ENCODE results near the gene OR2M7. TPM values are rescaled to one million over a fixed set of nuclear protein-coding genes. Genes with fewer than 3 reads are reported as not detected.
"Not testable (repeated sequence)": the region's sequence is repeated elsewhere in the genome, so short reads cannot be mapped to it uniquely, and the experiment has no call there.

Gene OR2M7
- total RNA-seq, 1 experiment from 2014 or later, result not detected

DNA sequence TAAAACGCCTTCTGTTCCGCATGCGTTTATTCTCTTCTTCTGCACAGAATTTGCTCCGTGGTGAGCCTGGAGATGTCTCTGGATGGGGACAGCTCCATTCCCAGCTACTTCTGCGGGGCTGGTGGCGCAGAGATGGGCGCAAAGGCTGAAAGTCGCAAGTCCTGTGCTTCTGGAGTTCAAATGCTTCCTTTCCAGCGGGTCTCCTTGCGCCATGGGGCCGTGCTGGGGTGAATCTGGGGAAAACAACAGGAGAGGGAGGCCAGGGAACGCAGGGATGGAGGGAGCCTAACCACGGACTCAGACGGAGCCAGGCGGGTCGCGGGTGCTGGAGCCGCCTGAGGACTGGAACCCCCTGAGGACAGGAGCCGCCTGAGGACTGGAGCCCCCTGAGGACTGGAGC lies 18.3 kb downstream of the OR2M7 start:
- no peaks in the 10 kb centered on the region for H3K9me3 ChIP-seq (ENCODE audit: control insufficient read depth, insufficient read depth, low read depth, low read length)
- in situ Hi-C loops (cut with HindIII; ENCODE audit: low pct_unique_long_range_greater_than_20kb, low sequenced_read_pairs), result no loop called here
- no peak overlapping the region for H3K27ac ChIP-seq (ENCODE audit: low read length)
- no peaks in the 10 kb centered on the region for H3K4me1 ChIP-seq (ENCODE audit: control insufficient read depth, insufficient read depth, low read length)
- DNase-seq (ENCODE audit: low read depth, low spot score) (no peak), ATAC-seq (no peak)
- TF ChIP-seq SIN3A (IDR thresholded peaks at IDR 0.05; ENCODE audit: borderline replicate concordance, insufficient read depth, low read depth, low read length) (no peak), TCF7L2 (IDR thresholded peaks at IDR 0.05; ENCODE audit: low read depth, low read length) (no peak), POLR2AphosphoS5 (IDR thresholded peaks at IDR 0.05; ENCODE audit: low read depth, low read length) (no peak)
- TF ChIP-seq, protein P1, sequence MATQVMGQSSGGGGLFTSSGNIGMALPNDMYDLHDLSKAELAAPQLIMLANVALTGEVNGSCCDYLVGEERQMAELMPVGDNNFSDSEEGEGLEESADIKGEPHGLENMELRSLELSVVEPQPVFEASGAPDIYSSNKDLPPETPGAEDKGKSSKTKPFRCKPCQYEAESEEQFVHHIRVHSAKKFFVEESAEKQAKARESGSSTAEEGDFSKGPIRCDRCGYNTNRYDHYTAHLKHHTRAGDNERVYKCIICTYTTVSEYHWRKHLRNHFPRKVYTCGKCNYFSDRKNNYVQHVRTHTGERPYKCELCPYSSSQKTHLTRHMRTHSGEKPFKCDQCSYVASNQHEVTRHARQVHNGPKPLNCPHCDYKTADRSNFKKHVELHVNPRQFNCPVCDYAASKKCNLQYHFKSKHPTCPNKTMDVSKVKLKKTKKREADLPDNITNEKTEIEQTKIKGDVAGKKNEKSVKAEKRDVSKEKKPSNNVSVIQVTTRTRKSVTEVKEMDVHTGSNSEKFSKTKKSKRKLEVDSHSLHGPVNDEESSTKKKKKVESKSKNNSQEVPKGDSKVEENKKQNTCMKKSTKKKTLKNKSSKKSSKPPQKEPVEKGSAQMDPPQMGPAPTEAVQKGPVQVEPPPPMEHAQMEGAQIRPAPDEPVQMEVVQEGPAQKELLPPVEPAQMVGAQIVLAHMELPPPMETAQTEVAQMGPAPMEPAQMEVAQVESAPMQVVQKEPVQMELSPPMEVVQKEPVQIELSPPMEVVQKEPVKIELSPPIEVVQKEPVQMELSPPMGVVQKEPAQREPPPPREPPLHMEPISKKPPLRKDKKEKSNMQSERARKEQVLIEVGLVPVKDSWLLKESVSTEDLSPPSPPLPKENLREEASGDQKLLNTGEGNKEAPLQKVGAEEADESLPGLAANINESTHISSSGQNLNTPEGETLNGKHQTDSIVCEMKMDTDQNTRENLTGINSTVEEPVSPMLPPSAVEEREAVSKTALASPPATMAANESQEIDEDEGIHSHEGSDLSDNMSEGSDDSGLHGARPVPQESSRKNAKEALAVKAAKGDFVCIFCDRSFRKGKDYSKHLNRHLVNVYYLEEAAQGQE (IDR thresholded peaks at IDR 0.05; ENCODE audit: insufficient read depth in 1 of 2, low read depth in 2 of 2, low read length in 1 of 2), result no peak
- TF ChIP-seq, protein P2, sequence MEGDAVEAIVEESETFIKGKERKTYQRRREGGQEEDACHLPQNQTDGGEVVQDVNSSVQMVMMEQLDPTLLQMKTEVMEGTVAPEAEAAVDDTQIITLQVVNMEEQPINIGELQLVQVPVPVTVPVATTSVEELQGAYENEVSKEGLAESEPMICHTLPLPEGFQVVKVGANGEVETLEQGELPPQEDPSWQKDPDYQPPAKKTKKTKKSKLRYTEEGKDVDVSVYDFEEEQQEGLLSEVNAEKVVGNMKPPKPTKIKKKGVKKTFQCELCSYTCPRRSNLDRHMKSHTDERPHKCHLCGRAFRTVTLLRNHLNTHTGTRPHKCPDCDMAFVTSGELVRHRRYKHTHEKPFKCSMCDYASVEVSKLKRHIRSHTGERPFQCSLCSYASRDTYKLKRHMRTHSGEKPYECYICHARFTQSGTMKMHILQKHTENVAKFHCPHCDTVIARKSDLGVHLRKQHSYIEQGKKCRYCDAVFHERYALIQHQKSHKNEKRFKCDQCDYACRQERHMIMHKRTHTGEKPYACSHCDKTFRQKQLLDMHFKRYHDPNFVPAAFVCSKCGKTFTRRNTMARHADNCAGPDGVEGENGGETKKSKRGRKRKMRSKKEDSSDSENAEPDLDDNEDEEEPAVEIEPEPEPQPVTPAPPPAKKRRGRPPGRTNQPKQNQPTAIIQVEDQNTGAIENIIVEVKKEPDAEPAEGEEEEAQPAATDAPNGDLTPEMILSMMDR (IDR thresholded peaks at IDR 0.05), result no peak
- H3K4me3 ChIP-seq (ENCODE audit: low read depth in 2 of 2, low read length in 2 of 2), result no peak overlapping the region
- POLR2A ChIA-PET, result no interaction called here
- CTCF ChIA-PET, result no interaction called here
- no peaks in the 10 kb centered on the region for H3K27me3 ChIP-seq (ENCODE audit: control insufficient read depth, insufficient read depth, low read length)
- intact Hi-C loops (cut with micrococcal nuclease; ENCODE audit: unreplicated experiment), result no loop called here
- H3K36me3 ChIP-seq (ENCODE audit: control insufficient read depth, insufficient read depth, low read length), result no peaks in the 10 kb centered on the region
- BruUV-seq (replicated peaks), result no TSS peak

DNA sequence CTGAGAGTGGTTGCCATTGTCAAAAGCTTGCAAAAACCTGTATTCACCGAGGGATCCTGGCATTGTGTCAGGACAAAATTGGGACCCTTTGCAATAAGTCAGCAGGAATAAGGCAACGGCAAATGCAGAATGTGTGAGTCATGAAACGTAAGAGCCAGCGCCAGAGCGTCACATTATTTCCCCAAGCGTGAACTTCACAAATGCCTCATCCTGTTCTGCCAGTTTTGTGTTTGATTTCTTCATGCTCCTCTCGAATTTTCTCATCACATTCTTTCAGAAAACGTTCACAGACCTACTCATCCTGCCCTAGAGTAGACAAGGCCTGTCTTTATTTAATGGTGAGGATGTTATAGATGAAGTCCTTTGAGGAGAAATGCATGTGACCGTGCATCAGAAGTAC lies 18.7 kb downstream of the OR2M7 start:
- CTCF ChIA-PET; DNase-seq (ENCODE audit: low read depth, low spot score); BruUV-seq (replicated peaks); H3K4me1 ChIP-seq (ENCODE audit: control insufficient read depth, insufficient read depth, low read length); H3K27ac ChIP-seq (ENCODE audit: low read length); H3K4me3 ChIP-seq (ENCODE audit: low read depth in 2 of 2, low read length in 2 of 2); H3K36me3 ChIP-seq (ENCODE audit: control insufficient read depth, insufficient read depth, low read length); intact Hi-C loops (cut with micrococcal nuclease; ENCODE audit: unreplicated experiment); H3K27me3 ChIP-seq (ENCODE audit: control insufficient read depth, insufficient read depth, low read length); in situ Hi-C loops (cut with HindIII; ENCODE audit: low pct_unique_long_range_greater_than_20kb, low sequenced_read_pairs); ATAC-seq; POLR2A ChIA-PET; H3K9me3 ChIP-seq (ENCODE audit: control insufficient read depth, insufficient read depth, low read depth, low read length): not testable (repeated sequence)

DNA sequence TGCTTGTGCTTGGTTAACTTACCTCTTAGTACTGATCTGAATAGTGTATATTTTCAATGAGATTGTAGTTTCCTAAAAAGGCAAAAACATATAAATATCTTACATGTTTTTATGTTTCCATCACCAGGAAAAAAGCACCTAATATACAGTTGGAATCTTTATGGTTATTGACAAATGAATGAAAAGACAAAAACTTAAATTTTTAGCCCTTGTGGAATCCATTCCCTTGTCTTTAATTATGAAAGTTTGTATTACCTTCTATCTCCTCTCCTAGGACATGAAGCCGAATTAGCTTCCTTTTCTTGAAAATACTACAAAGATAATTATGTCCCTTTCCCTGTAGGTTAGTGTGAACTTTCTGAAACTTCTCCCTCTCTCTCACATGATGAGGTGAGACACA lies 21.0 kb downstream of the OR2M7 start, which contains the start of gene OR2T12:
OR2T12 (minus strand) TSS at position 101 of the 400 bp plus-strand sequence. CDS start 7,846 bp downstream, outside the sequence.
- H3K27me3 ChIP-seq (ENCODE audit: control insufficient read depth, insufficient read depth, low read length), result no peaks in the 10 kb centered on the region
- no peaks in the 10 kb centered on the region for H3K9me3 ChIP-seq (ENCODE audit: control insufficient read depth, insufficient read depth, low read depth, low read length)
- no peak within 1 kb of the TSS for H3K4me3 ChIP-seq (ENCODE audit: low read depth in 2 of 2, low read length in 2 of 2)
- no peak within 1 kb of the TSS for H3K27ac ChIP-seq (ENCODE audit: low read length)
- no peaks in the 10 kb centered on the region for H3K4me1 ChIP-seq (ENCODE audit: control insufficient read depth, insufficient read depth, low read length)
- ChIA-PET POLR2A (no interaction called here), CTCF (no interaction called here)
- no peaks in the 10 kb centered on the region for H3K36me3 ChIP-seq (ENCODE audit: control insufficient read depth, insufficient read depth, low read length)
- no peak for ATAC-seq
- TF ChIP-seq SIN3A (IDR thresholded peaks at IDR 0.05; ENCODE audit: borderline replicate concordance, insufficient read depth, low read depth, low read length) (no peak), POLR2AphosphoS5 (IDR thresholded peaks at IDR 0.05; ENCODE audit: low read depth, low read length) (no peak), TCF7L2 (IDR thresholded peaks at IDR 0.05; ENCODE audit: low read depth, low read length) (no peak)
- TF ChIP-seq, protein P2 (IDR thresholded peaks at IDR 0.05), result no peak
- TF ChIP-seq, protein P1 (IDR thresholded peaks at IDR 0.05; ENCODE audit: insufficient read depth in 1 of 2, low read depth in 2 of 2, low read length in 1 of 2), result no peak
- no TSS peak for BruUV-seq (replicated peaks)
- in situ Hi-C loops (cut with HindIII; ENCODE audit: low pct_unique_long_range_greater_than_20kb, low sequenced_read_pairs), result no loop called here
- DNase-seq (ENCODE audit: low read depth, low spot score), result no peak
- intact Hi-C loops (cut with micrococcal nuclease; ENCODE audit: unreplicated experiment), result no loop called here

Data from Panc1 (cell line).